LNCaP clone FGC (cell line): ENCODE measurements around the gene ESRRG.

ENCODE experiments used
- DNase-seq: peaks from one replicate; pipeline ENCODE4 v3.0.0-alpha.2; 2011; ENCODE audit warnings: low read depth
- H3K4me3 ChIP-seq: 2 replicates; pipeline ENCODE4 v1.5.1; 2011; ENCODE audit warnings: mild to moderate bottlenecking, low read depth, low read length, control low read depth
- CTCF ChIP-seq: IDR thresholded peaks from 2 replicates; pipeline ENCODE4 v1.5.1; 2012; ENCODE audit warnings: mild to moderate bottlenecking; ENCODE audit not compliant: control insufficient read depth, insufficient read depth; ENCODE audit errors: extremely low read depth

The ESRRG gene

GRCh38 chr1:216731562-216731961, 8.3 kb upstream of the ESRRG start:
- TF ChIP-seq CTCF, result no peak
- no peak for DNase-seq
- H3K4me3 ChIP-seq, result no peak overlapping the region

- no peak for DNase-seq
- no peak for TF ChIP-seq CTCF
- H3K4me3 ChIP-seq, result no peak overlapping the region
Observed at GRCh38 chr1:216726435-216726834, 3.2 kb upstream of the ESRRG start.

- TF ChIP-seq CTCF, result no peak
- no peak for DNase-seq
- H3K4me3 ChIP-seq, result no peak overlapping the region
Observed at GRCh38 chr1:216722821-216723220, 408 bp downstream of the ESRRG start.

GRCh38 chr1:216721863-216722262, 1.4 kb downstream of the ESRRG start:
- TF ChIP-seq CTCF, result no peak
- H3K4me3 ChIP-seq, result no peak overlapping the region
- no peak for DNase-seq

GRCh38 chr1:216721062-216721461, 2.2 kb downstream of the ESRRG start:
- no peak for TF ChIP-seq CTCF
- no peak for DNase-seq
- H3K4me3 ChIP-seq, result no peak overlapping the region

DNA sequence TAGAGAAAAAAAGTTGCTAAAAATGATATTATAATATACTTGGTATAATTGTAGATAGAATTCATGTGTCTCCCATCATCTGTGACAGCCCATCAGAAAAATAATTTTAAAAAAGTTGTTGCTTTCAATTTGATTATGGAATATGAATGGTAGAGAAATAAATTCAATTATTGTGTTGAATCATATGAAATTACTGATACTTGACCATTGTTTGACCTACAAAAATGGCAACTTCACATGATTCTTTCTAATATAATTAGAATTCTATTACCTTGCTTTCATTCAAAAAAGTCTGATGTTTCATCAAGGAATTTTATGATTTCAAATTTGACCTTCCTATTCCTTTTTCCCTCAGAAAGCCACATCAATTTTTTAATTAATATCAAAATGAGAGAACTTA, 11.5 kb downstream of the ESRRG start:
- no peak overlapping the region for H3K4me3 ChIP-seq
- DNase-seq, result no peak
- TF ChIP-seq CTCF, result no peak

- no peak overlapping the region for H3K4me3 ChIP-seq
- no peak for DNase-seq
- no peak for TF ChIP-seq CTCF
Observed at GRCh38 chr1:216710598-216711333, 12.5 kb downstream of the ESRRG start.
